HepG2 (cell line): ENCODE data around the gene TMEM252. TPM values are rescaled to one million over a fixed set of nuclear protein-coding genes. Genes with fewer than 3 reads are reported as not detected.

ENCODE experiments used
- CHD2 ChIP-seq: IDR thresholded peaks from 2 replicates; pipeline ENCODE4 v1.6.1; 2011; ENCODE audit warnings: low read depth, low read length, improper control_type of control experiment
- ELF1 ChIP-seq: sonication (generic); formaldehyde crosslinking; IDR thresholded peaks from 2 replicates; pipeline ENCODE4 v1.4.0; 2020; ENCODE audit warnings: missing genetic modification reagents
- HHEX ChIP-seq: IDR thresholded peaks from 2 replicates; pipeline ENCODE4 v1.6.1; 2016; ENCODE audit warnings: control low read depth
- HMG20A ChIP-seq: IDR thresholded peaks from 2 replicates; pipeline ENCODE4 v1.6.1; 2016; ENCODE audit warnings: borderline replicate concordance
- HNF4A ChIP-seq: sonication (generic); formaldehyde crosslinking; IDR thresholded peaks from 2 replicates; pipeline ENCODE4 v1.4.0; 2020; ENCODE audit warnings: missing genetic modification reagents
- HNRNPUL1 ChIP-seq: fragments of 200-400 bp; formaldehyde crosslinking; IDR thresholded peaks from 2 replicates; pipeline ENCODE4 v1.6.1; 2017; ENCODE audit warnings: low read depth, mild to moderate bottlenecking, low read length, moderate library complexity
- PPARG ChIP-seq: conservative IDR thresholded peaks from 2 replicates; pipeline ENCODE4 v1.6.1; 2016; ENCODE audit warnings: missing biosample characterization, missing genetic modification reagents
- RFX3 ChIP-seq: IDR thresholded peaks from 2 replicates; pipeline ENCODE4 v1.6.1; 2016; ENCODE audit warnings: missing biosample characterization, missing genetic modification reagents
- ZMYM4 ChIP-seq: sonication (generic); formaldehyde crosslinking; IDR thresholded peaks from 2 replicates; pipeline ENCODE4 v1.8.1; 2023; ENCODE audit warnings: mild to moderate bottlenecking, missing genetic modification reagents
- ZNF230 ChIP-seq: sonication (generic); formaldehyde crosslinking; IDR thresholded peaks from 2 replicates; pipeline ENCODE4 v1.4.0; 2020; ENCODE audit warnings: mild to moderate bottlenecking, missing genetic modification reagents
- ZNF547 ChIP-seq: sonication (generic); formaldehyde crosslinking; IDR thresholded peaks from 2 replicates; pipeline ENCODE4 v1.5.1; 2020; ENCODE audit warnings: mild to moderate bottlenecking, missing genetic modification reagents
- ZNF674 ChIP-seq: sonication (generic); formaldehyde crosslinking; IDR thresholded peaks from 2 replicates; pipeline ENCODE4 v1.5.0; 2020; ENCODE audit warnings: low read depth, mild to moderate bottlenecking, missing genetic modification reagents
- polyA plus RNA-seq, 8 experiments: library from polyadenylated mRNA; depleted of rRNA in 3 of 8; stranded (reverse) in 7 of 8; unstranded in 1 of 8; fragments of >200 nt; fragmentation: Illumina TruSeq in 4 of 8; extraction: Trizol in 4 of 8; gene quantifications; 2 replicates each; pipeline versions ENCODE4 v1.2.1 to v1.2.3, GENCODE V29; 2011 to 2016; ENCODE audit warnings: low read depth in 4 of 8, missing spikeins in 1 of 8, mixed read lengths in 1 of 8; ENCODE audit not compliant: insufficient read depth in 1 of 8
- total RNA-seq, 5 experiments: library from RNA; depleted of rRNA; stranded (reverse); fragments of >200 nt; fragmentation: Illumina TruSeq; extraction: Trizol; gene quantifications; 2 replicates each; pipeline ENCODE4 v1.2.3, GENCODE V29; 2016; ENCODE audit warnings: low read depth in 1 of 5
- TF ChIP-seq, protein P1 (sequence below): sonication (generic); formaldehyde crosslinking; IDR thresholded peaks from 2 replicates; pipeline ENCODE4 v1.5.0; 2020; ENCODE audit warnings: missing genetic modification reagents, mild to moderate bottlenecking, borderline replicate concordance
- TF ChIP-seq, protein P2 (sequence below): sonication (generic); formaldehyde crosslinking; IDR thresholded peaks from 2 replicates; pipeline ENCODE4 v1.8.1; 2023; ENCODE audit warnings: missing genetic modification reagents, inconsistent platforms, borderline replicate concordance
- TF ChIP-seq, protein P3 (sequence below): sonication (generic); formaldehyde crosslinking; IDR thresholded peaks from 2 replicates; pipeline ENCODE4 v1.5.0; 2020; ENCODE audit warnings: missing genetic modification reagents, mild to moderate bottlenecking, borderline replicate concordance
- TF ChIP-seq, protein P4 (sequence below): sonication (generic); formaldehyde crosslinking; IDR thresholded peaks from 2 replicates; pipeline ENCODE4 v1.5.1; 2020; ENCODE audit warnings: mild to moderate bottlenecking, missing genetic modification reagents, borderline replicate concordance

Gene TMEM252
- total and polyA plus RNA-seq, 2 of the 13 experiments (the other 11 are each of a cell fraction or from before 2014, with no cell fraction given) = not detected

DNA sequence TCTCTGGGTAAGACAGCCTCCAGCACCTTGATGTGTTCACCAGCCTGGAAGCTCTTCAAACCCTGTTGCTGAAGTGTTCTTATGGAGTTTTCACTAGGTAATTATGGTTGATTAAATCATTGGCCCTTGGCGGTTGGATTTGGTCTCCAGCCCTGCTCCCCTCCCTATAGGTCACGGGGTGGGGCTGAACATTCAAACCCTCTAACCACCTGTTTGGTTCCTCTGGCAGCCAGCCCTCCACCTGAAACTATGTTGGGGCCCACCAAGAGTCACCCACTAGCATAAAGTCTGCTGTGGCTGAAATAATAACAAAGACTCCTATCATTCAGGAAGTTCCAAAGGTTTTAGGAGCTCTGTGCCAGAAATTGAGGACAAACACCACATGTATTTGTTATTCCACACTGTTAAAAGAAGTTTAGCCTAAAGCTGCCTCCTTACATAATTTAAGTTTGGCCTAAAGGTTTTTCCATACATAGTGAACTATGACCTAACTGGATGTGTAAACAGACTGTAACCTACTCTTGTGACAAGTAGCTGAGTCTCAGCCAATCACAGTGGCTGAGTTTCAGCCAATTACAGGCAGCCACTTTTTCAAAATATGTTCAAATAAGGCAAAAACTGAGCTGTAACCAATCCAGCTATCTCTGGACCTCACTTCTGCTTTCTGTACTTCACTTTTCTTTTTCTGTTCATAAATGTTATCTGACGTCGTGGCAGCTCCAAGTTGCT, 34.8 kb downstream of the TMEM252 start (continued):
- peak; percentile 50; the same call in 1 of the 2 replicates for TF ChIP-seq ZMYM4 (CRISPR knock-in tag)
- no peak for TF ChIP-seq ZNF230
- TF ChIP-seq PPARG (CRISPR knock-in tag) = 0 out of 2 replicates have a peak, but pooled peaks have one; percentile 12
- 0 out of 2 replicates have a peak, but pooled peaks have one; percentile 6 for TF ChIP-seq HNF4A
- TF ChIP-seq ELF1 (CRISPR knock-in tag) = no peak
- no peak for TF ChIP-seq HNRNPUL1
- TF ChIP-seq HMG20A = no peak
- TF ChIP-seq, protein P1, sequence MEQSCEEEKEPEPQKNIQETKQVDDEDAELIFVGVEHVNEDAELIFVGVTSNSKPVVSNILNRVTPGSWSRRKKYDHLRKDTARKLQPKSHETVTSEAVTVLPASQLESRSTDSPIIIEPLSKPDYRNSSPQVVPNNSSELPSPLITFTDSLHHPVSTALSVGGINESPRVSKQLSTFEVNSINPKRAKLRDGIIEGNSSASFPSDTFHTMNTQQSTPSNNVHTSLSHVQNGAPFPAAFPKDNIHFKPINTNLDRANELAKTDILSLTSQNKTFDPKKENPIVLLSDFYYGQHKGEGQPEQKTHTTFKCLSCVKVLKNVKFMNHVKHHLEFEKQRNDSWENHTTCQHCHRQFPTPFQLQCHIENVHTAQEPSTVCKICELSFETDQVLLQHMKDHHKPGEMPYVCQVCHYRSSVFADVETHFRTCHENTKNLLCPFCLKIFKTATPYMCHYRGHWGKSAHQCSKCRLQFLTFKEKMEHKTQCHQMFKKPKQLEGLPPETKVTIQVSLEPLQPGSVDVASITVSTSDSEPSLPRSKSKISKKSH = no peak
- TF ChIP-seq HHEX (CRISPR knock-in tag) = no peak
- no peak for TF ChIP-seq ZNF674 (CRISPR knock-in tag)
- TF ChIP-seq, protein P2, sequence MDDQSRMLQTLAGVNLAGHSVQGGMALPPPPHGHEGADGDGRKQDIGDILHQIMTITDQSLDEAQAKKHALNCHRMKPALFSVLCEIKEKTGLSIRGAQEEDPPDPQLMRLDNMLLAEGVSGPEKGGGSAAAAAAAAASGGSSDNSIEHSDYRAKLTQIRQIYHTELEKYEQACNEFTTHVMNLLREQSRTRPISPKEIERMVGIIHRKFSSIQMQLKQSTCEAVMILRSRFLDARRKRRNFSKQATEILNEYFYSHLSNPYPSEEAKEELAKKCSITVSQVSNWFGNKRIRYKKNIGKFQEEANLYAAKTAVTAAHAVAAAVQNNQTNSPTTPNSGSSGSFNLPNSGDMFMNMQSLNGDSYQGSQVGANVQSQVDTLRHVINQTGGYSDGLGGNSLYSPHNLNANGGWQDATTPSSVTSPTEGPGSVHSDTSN (CRISPR knock-in tag) = no peak
- TF ChIP-seq RFX3 (CRISPR knock-in tag) = no peak
- no peak for TF ChIP-seq ZNF547 (CRISPR knock-in tag)
- TF ChIP-seq, protein P3, sequence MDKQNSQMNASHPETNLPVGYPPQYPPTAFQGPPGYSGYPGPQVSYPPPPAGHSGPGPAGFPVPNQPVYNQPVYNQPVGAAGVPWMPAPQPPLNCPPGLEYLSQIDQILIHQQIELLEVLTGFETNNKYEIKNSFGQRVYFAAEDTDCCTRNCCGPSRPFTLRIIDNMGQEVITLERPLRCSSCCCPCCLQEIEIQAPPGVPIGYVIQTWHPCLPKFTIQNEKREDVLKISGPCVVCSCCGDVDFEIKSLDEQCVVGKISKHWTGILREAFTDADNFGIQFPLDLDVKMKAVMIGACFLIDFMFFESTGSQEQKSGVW = no peak
- TF ChIP-seq, protein P4, sequence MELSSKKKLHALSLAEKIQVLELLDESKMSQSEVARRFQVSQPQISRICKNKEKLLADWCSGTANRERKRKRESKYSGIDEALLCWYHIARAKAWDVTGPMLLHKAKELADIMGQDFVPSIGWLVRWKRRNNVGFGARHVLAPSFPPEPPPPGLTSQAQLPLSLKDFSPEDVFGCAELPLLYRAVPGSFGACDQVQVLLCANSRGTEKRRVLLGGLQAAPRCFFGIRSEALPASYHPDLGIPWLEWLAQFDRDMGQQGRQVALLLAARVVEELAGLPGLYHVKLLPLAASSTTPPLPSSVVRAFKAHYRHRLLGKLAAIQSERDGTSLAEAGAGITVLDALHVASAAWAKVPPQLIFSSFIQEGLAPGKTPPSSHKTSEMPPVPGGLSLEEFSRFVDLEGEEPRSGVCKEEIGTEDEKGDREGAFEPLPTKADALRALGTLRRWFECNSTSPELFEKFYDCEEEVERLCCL (CRISPR knock-in tag) = no peak
- TF ChIP-seq CHD2 = no peak
